ENCODE results near the gene CSMD2.

Gene CSMD2

GRCh38 chr1:33508151-33508550 lies 656.9 kb downstream of the CSMD2 start:
- no peak for DNase-seq

- DNase-seq = no peak
These were observed 657.4 kb downstream of the CSMD2 start for GRCh38 chr1:33507661-33508060.

- DNase-seq = no peak
These were observed 661.5 kb downstream of the CSMD2 start for GRCh38 chr1:33503506-33503905.

- DNase-seq = no peak
These were observed 662.3 kb downstream of the CSMD2 start for GRCh38 chr1:33502726-33503125.

GRCh38 chr1:33501774-33502173 lies 663.3 kb downstream of the CSMD2 start:
- no peak for DNase-seq

- no peak for DNase-seq
These were observed 663.7 kb downstream of the CSMD2 start for GRCh38 chr1:33501309-33501708.

- no peak for DNase-seq
These were observed 664.5 kb downstream of the CSMD2 start for GRCh38 chr1:33500547-33500946.

- no peak for DNase-seq
These were observed 667.6 kb downstream of the CSMD2 start for GRCh38 chr1:33497410-33497809.

GRCh38 chr1:33494929-33495328 lies 670.1 kb downstream of the CSMD2 start:
- no peak for DNase-seq

GRCh38 chr1:33488624-33489023 lies 676.4 kb downstream of the CSMD2 start:
- no peak for DNase-seq

GRCh38 chr1:33482412-33482811 lies 682.6 kb downstream of the CSMD2 start:
- DNase-seq = no peak

- DNase-seq = no peak
These were observed 687.6 kb downstream of the CSMD2 start for GRCh38 chr1:33477451-33477850.

GRCh38 chr1:33473900-33474299 lies 691.1 kb downstream of the CSMD2 start:
- no peak for DNase-seq

GRCh38 chr1:33472269-33472980 lies 692.6 kb downstream of the CSMD2 start, which contains the start of gene ZSCAN20:
ZSCAN20 (plus strand) TSS chr1:33472645; CDS start chr1:33479289, 6,644 bp downstream.
- DNase-seq = peak; percentile 51

GRCh38 chr1:33471416-33471815 lies 693.6 kb downstream of the CSMD2 start:
- no peak for DNase-seq

- DNase-seq = peak; percentile 30
These were observed 694.5 kb downstream of the CSMD2 start for GRCh38 chr1:33470495-33471012.

GRCh38 chr1:33469691-33470090 lies 695.3 kb downstream of the CSMD2 start:
- DNase-seq = no peak

GRCh38 chr1:33468967-33469366 lies 696.1 kb downstream of the CSMD2 start:
- no peak for DNase-seq

- no peak for DNase-seq
These were observed 696.5 kb downstream of the CSMD2 start for GRCh38 chr1:33468531-33468930.

- no peak for DNase-seq
These were observed 697.0 kb downstream of the CSMD2 start for GRCh38 chr1:33468011-33468410.

- DNase-seq = no peak
These were observed 698.9 kb downstream of the CSMD2 start for GRCh38 chr1:33466159-33466558.

GRCh38 chr1:33465316-33465715 lies 699.7 kb downstream of the CSMD2 start:
- no peak for DNase-seq

GRCh38 chr1:33464552-33464951 lies 700.5 kb downstream of the CSMD2 start:
- DNase-seq = no peak
